AG04449 (cell line): ENCODE data around the gene GREB1.

ENCODE experiments used
- CTCF ChIA-PET: fragments of 350-600 bp; formaldehyde crosslinking; extraction: SDS; loops from one replicate; lab custom pipeline; 2021; ENCODE audit warnings: antibody characterized with exemption; lab: Yijun Ruan, JAX
- POLR2A ChIA-PET: fragments of 400-600, 350-600 bp; formaldehyde crosslinking; extraction: SDS; loops from one replicate; lab custom pipeline; 2020; ENCODE audit warnings: antibody characterized with exemption, inconsistent platforms; lab: Yijun Ruan, JAX
- DNase-seq: peaks from one replicate; pipeline ENCODE4 v3.0.0-alpha.2; 2010; ENCODE audit warnings: low read depth, low spot score
- H3K4me3 ChIP-seq: 2 replicates; pipeline ENCODE4 v1.5.1; 2011; ENCODE audit warnings: low read depth, mild to moderate bottlenecking, control low read depth, low read length
- TF ChIP-seq, protein P1 (sequence below): IDR thresholded peaks from one replicate; pipeline ENCODE4 v1.5.1; 2011; ENCODE audit warnings: mild to moderate bottlenecking, moderate library complexity, low read length, control low read depth, inconsistent platforms; ENCODE audit not compliant: insufficient read depth; ENCODE audit errors: missing control alignments

The GREB1 gene

DNA sequence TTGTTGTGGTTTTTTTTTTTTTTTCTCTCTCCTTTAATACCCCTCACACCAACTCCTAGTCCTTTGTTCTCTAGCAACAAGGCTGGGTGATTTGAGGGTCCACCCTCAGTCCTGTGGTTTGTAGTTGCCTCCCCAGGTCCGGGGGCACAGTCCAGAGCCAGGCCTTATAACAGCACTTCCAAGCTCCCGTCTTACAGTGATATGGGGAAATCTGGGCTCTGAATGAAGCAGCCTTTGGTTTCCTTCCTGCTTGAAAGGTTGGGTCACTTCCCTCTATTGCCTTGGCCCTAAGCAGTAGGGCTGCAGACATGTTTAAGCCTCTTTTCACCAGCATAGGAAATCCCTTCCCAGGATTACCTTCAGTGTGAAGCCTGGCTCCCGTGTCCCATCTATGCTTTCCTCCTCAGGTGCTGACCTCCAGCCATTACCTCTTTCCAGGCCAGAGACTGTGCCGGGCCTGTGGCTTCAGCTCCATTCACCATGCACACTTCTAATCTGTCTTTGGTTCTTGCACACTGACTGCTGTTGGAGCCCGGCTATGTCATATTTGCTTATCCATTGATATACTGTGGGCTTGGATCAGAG, 157.3 kb downstream of the GREB1 start:
- TF ChIP-seq, protein P1, sequence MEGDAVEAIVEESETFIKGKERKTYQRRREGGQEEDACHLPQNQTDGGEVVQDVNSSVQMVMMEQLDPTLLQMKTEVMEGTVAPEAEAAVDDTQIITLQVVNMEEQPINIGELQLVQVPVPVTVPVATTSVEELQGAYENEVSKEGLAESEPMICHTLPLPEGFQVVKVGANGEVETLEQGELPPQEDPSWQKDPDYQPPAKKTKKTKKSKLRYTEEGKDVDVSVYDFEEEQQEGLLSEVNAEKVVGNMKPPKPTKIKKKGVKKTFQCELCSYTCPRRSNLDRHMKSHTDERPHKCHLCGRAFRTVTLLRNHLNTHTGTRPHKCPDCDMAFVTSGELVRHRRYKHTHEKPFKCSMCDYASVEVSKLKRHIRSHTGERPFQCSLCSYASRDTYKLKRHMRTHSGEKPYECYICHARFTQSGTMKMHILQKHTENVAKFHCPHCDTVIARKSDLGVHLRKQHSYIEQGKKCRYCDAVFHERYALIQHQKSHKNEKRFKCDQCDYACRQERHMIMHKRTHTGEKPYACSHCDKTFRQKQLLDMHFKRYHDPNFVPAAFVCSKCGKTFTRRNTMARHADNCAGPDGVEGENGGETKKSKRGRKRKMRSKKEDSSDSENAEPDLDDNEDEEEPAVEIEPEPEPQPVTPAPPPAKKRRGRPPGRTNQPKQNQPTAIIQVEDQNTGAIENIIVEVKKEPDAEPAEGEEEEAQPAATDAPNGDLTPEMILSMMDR, result no peak
- POLR2A ChIA-PET, result no interaction called here
- H3K4me3 ChIP-seq, result no peak overlapping the region
- no peak for DNase-seq
- CTCF ChIA-PET, result interaction anchor here (0.9 to 22.2 kb wide), 5 partner anchors 8 to 97 kb away, joined by 3 to 508 read pairs (median 50); no protein-coding TSS in a partner anchor
